Ishikawa (cell line): Measurements from ENCODE around the gene GRIK4.

Source experiments
- CEBPB ChIP-seq: IDR thresholded peaks from 2 replicates; pipeline ENCODE4 v1.6.1; 2012
- EGR1 ChIP-seq: IDR thresholded peaks from 2 replicates; pipeline ENCODE4 v1.6.1; 2012
- EP300 ChIP-seq: IDR thresholded peaks from 2 replicates; pipeline ENCODE4 v1.6.1; 2012; ENCODE audit warnings: borderline replicate concordance
- MAX ChIP-seq: IDR thresholded peaks from 2 replicates; pipeline ENCODE4 v1.6.1; 2012
- NFIC ChIP-seq: IDR thresholded peaks from 2 replicates; pipeline ENCODE4 v1.6.1; 2012
- TAF1 ChIP-seq: IDR thresholded peaks from 2 replicates; pipeline ENCODE4 v1.6.1; 2012; ENCODE audit warnings: low read depth, mild to moderate bottlenecking
- TCF12 ChIP-seq: IDR thresholded peaks from 2 replicates; pipeline ENCODE4 v1.6.1; 2012; ENCODE audit warnings: low read depth
- TEAD4 ChIP-seq: IDR thresholded peaks from 2 replicates; pipeline ENCODE4 v1.6.1; 2012
- YY1 ChIP-seq: IDR thresholded peaks from 2 replicates; pipeline ENCODE4 v1.6.1; 2012; ENCODE audit warnings: low read depth
- TF ChIP-seq, protein P1 (sequence below): IDR thresholded peaks from 2 replicates; pipeline ENCODE4 v1.6.1; 2012

DNA sequence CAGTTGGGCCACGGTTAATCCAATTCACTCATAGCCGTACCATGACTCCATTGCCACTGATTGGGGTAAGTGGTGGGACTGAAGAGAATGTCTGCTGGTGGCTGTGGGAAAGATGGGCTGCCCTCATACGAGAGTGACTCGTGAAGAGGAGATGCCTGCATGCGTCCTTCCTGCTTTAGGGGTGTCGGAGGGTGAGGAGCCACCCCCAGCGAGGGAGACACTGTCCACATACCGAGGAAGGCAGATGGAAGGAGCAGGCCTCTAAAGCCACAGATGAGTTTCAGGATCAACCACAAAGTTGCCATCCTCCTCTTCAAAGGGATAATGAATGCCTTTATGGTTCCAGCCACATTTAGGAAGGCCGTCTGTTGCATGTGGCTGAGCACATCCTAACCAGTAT lies 83.2 kb downstream of the GRIK4 start:
- no peak for TF ChIP-seq EGR1
- no peak for TF ChIP-seq NFIC
- TF ChIP-seq CEBPB = no peak
- TF ChIP-seq YY1 = no peak
- TF ChIP-seq, protein P1, sequence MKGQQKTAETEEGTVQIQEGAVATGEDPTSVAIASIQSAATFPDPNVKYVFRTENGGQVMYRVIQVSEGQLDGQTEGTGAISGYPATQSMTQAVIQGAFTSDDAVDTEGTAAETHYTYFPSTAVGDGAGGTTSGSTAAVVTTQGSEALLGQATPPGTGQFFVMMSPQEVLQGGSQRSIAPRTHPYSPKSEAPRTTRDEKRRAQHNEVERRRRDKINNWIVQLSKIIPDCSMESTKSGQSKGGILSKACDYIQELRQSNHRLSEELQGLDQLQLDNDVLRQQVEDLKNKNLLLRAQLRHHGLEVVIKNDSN = no peak
- no peak for TF ChIP-seq MAX
- TF ChIP-seq TEAD4 = no peak
- TF ChIP-seq TAF1 = no peak
- no peak for TF ChIP-seq EP300
- TF ChIP-seq TCF12 = no peak
